Chondrocyte (in vitro differentiated cells): ENCODE measurements around the gene MYO5B. TPM values are rescaled to one million over a fixed set of nuclear protein-coding genes. Genes with fewer than 3 reads are reported as not detected.

Source experiments
- DNase-seq: peaks from one replicate; pipeline ENCODE4 v3.0.0; 2021; ENCODE audit warnings: mixed read lengths, low spot score
- H3K27ac Mint-ChIP-seq: one replicate; pipeline ENCODE4 v1.8.0; 2021; ENCODE audit warnings: mild to moderate bottlenecking, moderate library complexity, mixed read lengths; ENCODE audit not compliant: unreplicated experiment
- H3K27me3 Mint-ChIP-seq: 2 replicates; pipeline ENCODE4 v1.8.0; 2021; ENCODE audit warnings: low read depth, mixed read lengths
- H3K36me3 Mint-ChIP-seq: 2 replicates; pipeline ENCODE4 v1.8.0; 2021; ENCODE audit warnings: low read depth, mixed read lengths
- H3K4me1 Mint-ChIP-seq: 2 replicates; pipeline ENCODE4 v1.8.0; 2021; ENCODE audit warnings: low read depth, mild to moderate bottlenecking, mixed read lengths
- H3K4me3 Mint-ChIP-seq: one replicate; pipeline ENCODE4 v1.8.0; 2021; ENCODE audit warnings: mild to moderate bottlenecking, moderate library complexity, mixed read lengths; ENCODE audit not compliant: unreplicated experiment
- H3K9me3 Mint-ChIP-seq: 2 replicates; pipeline ENCODE4 v1.8.0; 2021; ENCODE audit warnings: low read depth, mixed read lengths
- total RNA-seq: library from RNA; stranded (reverse); gene quantifications from 3 replicates; pipeline ENCODE4 v1.2.1, GENCODE V29; 2021
- TF ChIP-seq, protein P1 (sequence below): fragments of 200-600 bp; sonication (generic); IDR thresholded peaks from 2 replicates; pipeline ENCODE4 v1.5.0; 2021; ENCODE audit warnings: antibody characterized with exemption, mild to moderate bottlenecking, moderate library complexity

The MYO5B gene
- total RNA-seq, 1 donor from 2014 or later: 0.97 TPM

DNA sequence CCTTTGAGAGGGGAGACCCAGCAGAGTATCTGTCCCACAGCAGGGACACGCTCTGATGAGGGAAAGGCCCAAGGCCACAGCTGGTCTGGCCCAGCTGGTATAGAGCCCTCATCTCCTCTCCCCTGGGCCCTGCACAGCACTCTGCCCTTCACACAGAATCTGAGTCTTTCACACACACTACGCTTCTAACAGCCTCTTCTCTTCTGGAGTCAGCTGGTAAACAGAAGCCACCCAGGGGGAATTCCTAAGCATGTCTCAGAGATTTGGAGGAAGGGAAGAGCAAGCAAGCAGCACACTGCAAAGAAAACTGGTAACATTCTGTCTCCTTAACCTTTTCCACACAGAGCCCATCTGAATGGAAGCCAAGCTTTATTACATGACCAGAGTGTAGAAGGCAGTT is 260.5 kb downstream of the MYO5B start:
- no peak overlapping the region for H3K4me3 Mint-ChIP-seq
- no peak for DNase-seq
- no peaks in the 10 kb centered on the region for H3K9me3 Mint-ChIP-seq
- peaks cover 37% of the 10 kb centered on the region for H3K27me3 Mint-ChIP-seq
- H3K27ac Mint-ChIP-seq: no peak overlapping the region
- H3K36me3 Mint-ChIP-seq: no peaks in the 10 kb centered on the region
- TF ChIP-seq, protein P1, sequence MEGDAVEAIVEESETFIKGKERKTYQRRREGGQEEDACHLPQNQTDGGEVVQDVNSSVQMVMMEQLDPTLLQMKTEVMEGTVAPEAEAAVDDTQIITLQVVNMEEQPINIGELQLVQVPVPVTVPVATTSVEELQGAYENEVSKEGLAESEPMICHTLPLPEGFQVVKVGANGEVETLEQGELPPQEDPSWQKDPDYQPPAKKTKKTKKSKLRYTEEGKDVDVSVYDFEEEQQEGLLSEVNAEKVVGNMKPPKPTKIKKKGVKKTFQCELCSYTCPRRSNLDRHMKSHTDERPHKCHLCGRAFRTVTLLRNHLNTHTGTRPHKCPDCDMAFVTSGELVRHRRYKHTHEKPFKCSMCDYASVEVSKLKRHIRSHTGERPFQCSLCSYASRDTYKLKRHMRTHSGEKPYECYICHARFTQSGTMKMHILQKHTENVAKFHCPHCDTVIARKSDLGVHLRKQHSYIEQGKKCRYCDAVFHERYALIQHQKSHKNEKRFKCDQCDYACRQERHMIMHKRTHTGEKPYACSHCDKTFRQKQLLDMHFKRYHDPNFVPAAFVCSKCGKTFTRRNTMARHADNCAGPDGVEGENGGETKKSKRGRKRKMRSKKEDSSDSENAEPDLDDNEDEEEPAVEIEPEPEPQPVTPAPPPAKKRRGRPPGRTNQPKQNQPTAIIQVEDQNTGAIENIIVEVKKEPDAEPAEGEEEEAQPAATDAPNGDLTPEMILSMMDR: no peak
- no peaks in the 10 kb centered on the region for H3K4me1 Mint-ChIP-seq

DNA sequence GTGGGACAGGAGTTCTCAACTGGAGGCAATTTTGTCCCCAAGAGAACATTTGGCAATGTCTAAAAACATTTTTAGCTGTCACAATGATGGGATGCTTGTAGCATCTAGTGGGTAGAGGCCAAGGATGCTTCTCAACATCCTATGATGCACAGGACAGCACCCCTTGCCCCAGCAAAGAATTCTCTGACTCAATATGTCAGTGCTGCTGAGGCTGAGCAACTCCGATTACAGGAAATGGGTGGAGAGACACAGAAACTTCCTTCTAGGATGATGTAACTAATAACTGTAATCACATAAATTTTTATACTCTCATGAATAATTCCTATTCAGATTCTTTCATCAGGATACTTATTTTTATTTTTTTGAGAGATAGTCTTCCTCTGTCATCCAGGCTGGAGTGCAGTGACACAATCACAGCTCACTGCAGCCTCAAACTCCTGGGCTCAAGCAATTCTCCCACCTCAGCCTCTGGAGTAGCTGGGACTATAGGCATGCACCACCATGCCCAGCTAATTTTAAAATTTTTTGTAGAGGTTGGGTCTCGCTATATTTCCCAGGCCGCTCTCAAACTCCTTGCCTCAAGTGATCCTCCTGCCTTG is 261.3 kb downstream of the MYO5B start:
- TF ChIP-seq, protein P1: no peak
- no peak overlapping the region for H3K27ac Mint-ChIP-seq
- no peak for DNase-seq
- no peaks in the 10 kb centered on the region for H3K36me3 Mint-ChIP-seq
- peaks cover 37% of the 10 kb centered on the region for H3K27me3 Mint-ChIP-seq
- H3K4me3 Mint-ChIP-seq: no peak overlapping the region
- H3K4me1 Mint-ChIP-seq: no peaks in the 10 kb centered on the region
- no peaks in the 10 kb centered on the region for H3K9me3 Mint-ChIP-seq

DNA sequence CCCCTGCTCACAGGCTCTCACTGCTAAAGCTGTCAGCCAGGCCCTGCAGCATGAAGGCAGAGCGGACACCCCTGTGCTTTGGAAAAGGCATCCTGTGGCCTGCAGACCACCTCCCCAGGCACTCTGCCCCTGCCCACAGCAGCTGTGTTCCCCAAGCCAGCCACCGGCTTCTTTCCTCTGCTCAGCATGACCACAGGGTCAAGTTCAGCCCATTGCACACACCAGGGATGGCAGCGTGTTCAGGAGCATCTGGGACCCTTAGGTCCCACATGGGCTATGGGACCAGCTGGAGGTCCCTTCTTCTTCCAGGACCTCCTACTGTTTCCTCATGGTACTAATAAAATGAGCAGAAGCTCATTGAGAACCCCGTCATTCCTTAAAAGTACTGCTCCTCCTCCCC is 263.2 kb downstream of the MYO5B start:
- H3K4me3 Mint-ChIP-seq: no peak overlapping the region
- TF ChIP-seq, protein P1: no peak
- no peak for DNase-seq
- peaks cover 45% of the 10 kb centered on the region for H3K27me3 Mint-ChIP-seq
- no peak overlapping the region for H3K27ac Mint-ChIP-seq
- H3K4me1 Mint-ChIP-seq: no peaks in the 10 kb centered on the region
- H3K36me3 Mint-ChIP-seq: no peaks in the 10 kb centered on the region
- H3K9me3 Mint-ChIP-seq: no peaks in the 10 kb centered on the region

GRCh38 chr18:49931179-49931578 is 263.8 kb downstream of the MYO5B start:
- TF ChIP-seq, protein P1: no peak
- no peak for DNase-seq
- H3K4me3 Mint-ChIP-seq: no peak overlapping the region

DNA sequence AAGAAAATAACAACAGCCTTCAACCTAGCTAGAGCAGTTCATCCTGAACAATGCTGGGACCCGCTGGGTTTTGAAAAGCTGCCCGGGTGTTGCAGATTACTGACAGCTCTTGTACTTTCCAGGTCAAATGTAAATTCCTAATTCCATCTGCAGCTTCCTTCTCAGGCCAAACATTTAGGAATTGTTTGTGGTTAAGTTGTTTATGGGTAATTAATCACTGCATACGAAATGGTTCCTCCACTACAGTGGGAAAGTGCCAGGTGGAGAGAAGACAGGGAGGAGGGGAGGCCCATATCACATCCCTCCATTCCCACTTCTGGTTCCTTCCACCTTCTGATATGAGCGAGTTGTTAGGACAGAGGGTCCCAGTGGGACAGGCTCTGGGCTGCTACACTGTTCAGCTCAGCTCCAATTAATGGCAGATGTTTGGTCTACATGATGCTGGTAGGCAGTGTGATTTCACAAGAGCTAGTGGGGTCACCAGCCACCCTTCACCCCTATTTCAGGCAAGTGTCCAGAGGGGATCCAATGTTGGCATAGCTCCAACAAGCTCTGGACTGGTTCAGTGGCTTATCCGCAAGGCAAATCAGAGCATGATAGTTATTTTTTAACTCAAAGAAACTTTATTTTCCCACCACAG is 268.7 kb downstream of the MYO5B start:
- TF ChIP-seq, protein P1: no peak
- peaks cover 2% of the 10 kb centered on the region for H3K36me3 Mint-ChIP-seq
- H3K27me3 Mint-ChIP-seq: peaks cover 43% of the 10 kb centered on the region
- H3K27ac Mint-ChIP-seq: no peak overlapping the region
- peaks cover 5% of the 10 kb centered on the region for H3K4me1 Mint-ChIP-seq
- DNase-seq: no peak
- no peaks in the 10 kb centered on the region for H3K9me3 Mint-ChIP-seq
- H3K4me3 Mint-ChIP-seq: no peak overlapping the region

More at GRCh38 chr18:49931179-49931578, 263.8 kb downstream of the MYO5B start:
- Mint-ChIP-seq H3K9me3 (no peaks in the 10 kb centered on the region), H3K27me3 (peaks cover 45% of the 10 kb centered on the region), H3K4me1 (no peaks in the 10 kb centered on the region), H3K36me3 (no peaks in the 10 kb centered on the region), H3K27ac (no peak overlapping the region)
